ENCODE measurements around the gene WFS1. TPM values are rescaled to one million over a fixed set of nuclear protein-coding genes. Genes with fewer than 3 reads are reported as not detected.

Gene WFS1
- total and polyA plus RNA-seq, 2 of the 8 experiments (the other 6 are each of a cell fraction or from before 2014, with no cell fraction given): 29.1 to 43.1 TPM

- Histone ChIP-seq H3K18ac (ENCODE audit: extremely low read depth, low read length) (no peak overlapping the region), H3K4me2 (ENCODE audit: insufficient read depth in 1 of 2, low read depth in 2 of 2, low read length in 2 of 2) (no peak overlapping the region), H2AFZ (ENCODE audit: low read length) (no peak overlapping the region), H2BK15ac (ENCODE audit: low read length) (no peak overlapping the region), H2BK5ac (ENCODE audit: low read depth, low read length) (no peak overlapping the region), H4K5ac (ENCODE audit: insufficient read length, low read depth, low read length) (no peak overlapping the region), H3K14ac (ENCODE audit: insufficient read length) (no peak overlapping the region), H4K8ac (ENCODE audit: extremely low read depth, insufficient read depth, low read length) (no peak overlapping the region), H4K20me1 (replicated peaks in 1 of 2; ENCODE audit: control insufficient read depth in 1 of 2, insufficient read depth in 2 of 2, low read length in 2 of 2) (no peaks in the 10 kb centered on the region), H3K27ac (ENCODE audit: low read depth, low read length) (no peak overlapping the region), H4K91ac (replicated peaks; ENCODE audit: insufficient read length, low read length) (no peak overlapping the region), H3K23me2 (ENCODE audit: low read depth, low read length) (no peaks in the 10 kb centered on the region), H3K79me2 (ENCODE audit: control insufficient read depth in 1 of 2, insufficient read depth in 2 of 2, low read length in 2 of 2) (no peaks in the 10 kb centered on the region), H3K27me3 (replicated peaks in 1 of 4; ENCODE audit: control insufficient read depth in 3 of 4, extremely low read depth in 1 of 4, insufficient read depth in 3 of 4, low read length in 3 of 4) (no peaks in the 10 kb centered on the region; a peak in 2 of 7 replicates), H3K9me3 (ENCODE audit: insufficient read depth in 2 of 2, low read depth in 1 of 2, low read length in 1 of 2) (no peaks in the 10 kb centered on the region), H2BK120ac (replicated peaks; ENCODE audit: low read depth, low read length) (no peak overlapping the region), H2BK12ac (ENCODE audit: low read depth, low read length) (0 out of 2 replicates have a peak overlapping the region, but pooled peaks have one; percentile 27), H3K9ac (replicated peaks in 1 of 4; ENCODE audit: extremely low read depth in 1 of 4, low read depth in 3 of 4, low read length in 3 of 4) (no peak overlapping the region), H2AK5ac (ENCODE audit: low read depth, low read length) (no peak overlapping the region), H3K4me1 (replicated peaks in 1 of 4; ENCODE audit: control insufficient read depth in 3 of 4, insufficient read depth in 4 of 4, low read length in 3 of 4) (peaks cover 0 to 10% (median 6%) of the 10 kb centered on the region in 4 experiments; a peak in 5 of 7 replicates), H3K4ac (replicated peaks; ENCODE audit: insufficient read length, low read depth, low read length) (no peak overlapping the region), H3K56ac (replicated peaks; ENCODE audit: insufficient read length, low read depth, low read length) (no peak overlapping the region), H3K36me3 (ENCODE audit: control insufficient read depth in 2 of 4, insufficient read depth in 4 of 4, low read length in 3 of 4) (no peaks in the 10 kb centered on the region), H3K23ac (ENCODE audit: insufficient read length) (no peak overlapping the region), H2BK20ac (ENCODE audit: low read length) (0 out of 2 replicates have a peak overlapping the region, but pooled peaks have one; percentile 6), H3K79me1 (ENCODE audit: low read depth, low read length) (no peaks in the 10 kb centered on the region), H3K4me3 (ENCODE audit: extremely low read depth in 1 of 4, insufficient read depth in 2 of 4, low read depth in 3 of 4, low read length in 4 of 4) (no peak overlapping the region)
- no peak for TF ChIP-seq RNF2 (IDR thresholded peaks at IDR 0.05; ENCODE audit: borderline replicate concordance, low read depth, low read length, missing control alignments, poor library complexity, severe bottlenecking)
- no peak for TF ChIP-seq NANOG (IDR thresholded peaks at IDR 0.05; ENCODE audit: insufficient read depth, low read depth, low read length, poor library complexity, severe bottlenecking)
- no peak for TF ChIP-seq EP300 (IDR thresholded peaks at IDR 0.05; ENCODE audit: borderline replicate concordance in 1 of 2, low read depth in 2 of 2, low read length in 2 of 2)
- no peak for TF ChIP-seq SP4 (IDR thresholded peaks at IDR 0.05; ENCODE audit: low read length)
- no peak for TF ChIP-seq GTF2F1 (IDR thresholded peaks at IDR 0.05; ENCODE audit: borderline replicate concordance, low read depth, low read length)
- no peak for TF ChIP-seq BCL11A (IDR thresholded peaks at IDR 0.05; ENCODE audit: low read depth in 2 of 2, low read length in 2 of 2)
- FAIRE-seq (no peak), DNase-seq (ENCODE audit: low read depth in 1 of 2, low spot score in 2 of 2) (no peak)
- ChIA-PET POLR2A (ENCODE audit: partially characterized antibody) (interaction anchor here (0.9 to 1.8 kb wide), 2 partner anchors 9 to 15 kb away, joined by 4 to 8 read pairs; partner anchors contain the start of gene WFS1), CTCF (ENCODE audit: partially characterized antibody) (interaction anchor here (0.8 to 37.7 kb wide), 7 partner anchors 8 to 152 kb away, joined by 3 to 908 read pairs (median 3); partner anchors contain the start of gene WFS1)
- 90% methylated on average over 8 of the region's 8 CpGs; no CpG with 5 or more reads in 1 of the 2 experiments for WGBS, 2 experiments (ENCODE audit: extremely low coverage in 1 of 2, insufficient coverage in 1 of 2, insufficient read length in 1 of 2, insufficient replicate concordance in 2 of 2, low coverage in 1 of 2, low lambda C conversion rate in 2 of 2, missing lambda C conversion rate in 1 of 2)
These were observed 9.8 kb upstream of the WFS1 start for GRCh38 chr4:6259886-6260285.
